LNCaP clone FGC (cell line): ENCODE results near the gene MTG1.
"Not testable (repeated sequence)": the region's sequence is repeated elsewhere in the genome, so short reads cannot be mapped to it uniquely, and the experiment has no call there.

Experiments used
- DNase-seq: peaks from one replicate; pipeline ENCODE4 v3.0.0-alpha.2; 2011; ENCODE audit warnings: low read depth
- H3K4me3 ChIP-seq: 2 replicates; pipeline ENCODE4 v1.5.1; 2011; ENCODE audit warnings: mild to moderate bottlenecking, low read depth, low read length, control low read depth
- CTCF ChIP-seq: IDR thresholded peaks from 2 replicates; pipeline ENCODE4 v1.5.1; 2012; ENCODE audit warnings: mild to moderate bottlenecking; ENCODE audit not compliant: control insufficient read depth, insufficient read depth; ENCODE audit errors: extremely low read depth

Gene MTG1

GRCh38 chr10:133465950-133466474, 72.1 kb downstream of the MTG1 start:
- no peak for TF ChIP-seq CTCF

GRCh38 chr10:133466683-133467275, 72.8 kb downstream of the MTG1 start:
- H3K4me3 ChIP-seq, result no peak overlapping the region
- no peak for DNase-seq
- TF ChIP-seq CTCF, result no peak

More at GRCh38 chr10:133465950-133466474, 72.1 kb downstream of the MTG1 start:
- no peak overlapping the region for H3K4me3 ChIP-seq
- no peak for DNase-seq

- H3K4me3 ChIP-seq, result no peak overlapping the region
- TF ChIP-seq CTCF, result no peak
- no peak for DNase-seq
These were observed 73.4 kb downstream of the MTG1 start for GRCh38 chr10:133467286-133467911.

GRCh38 chr10:133469205-133469604, 75.2 kb downstream of the MTG1 start:
- not testable (repeated sequence) for DNase-seq, H3K4me3 ChIP-seq

- no peak for DNase-seq
- no peak overlapping the region for H3K4me3 ChIP-seq
- TF ChIP-seq CTCF, result no peak
These were observed 77.5 kb downstream of the MTG1 start for GRCh38 chr10:133471300-133472109.
